Colon (tissue), 2 donors: ENCODE results near the gene C16orf92.

Experiments
- FAIRE-seq: peaks from 2 replicates; lab custom pipeline; 2012; peaks lifted over from hg19 to GRCh38; lab: Jason Lieb, UNC
- donor health status: control.
- donor health status: control.

Gene C16orf92

GRCh38 chr16:30060836-30061554 lies 38.0 kb downstream of the C16orf92 start:
- FAIRE-seq: no peak

DNA sequence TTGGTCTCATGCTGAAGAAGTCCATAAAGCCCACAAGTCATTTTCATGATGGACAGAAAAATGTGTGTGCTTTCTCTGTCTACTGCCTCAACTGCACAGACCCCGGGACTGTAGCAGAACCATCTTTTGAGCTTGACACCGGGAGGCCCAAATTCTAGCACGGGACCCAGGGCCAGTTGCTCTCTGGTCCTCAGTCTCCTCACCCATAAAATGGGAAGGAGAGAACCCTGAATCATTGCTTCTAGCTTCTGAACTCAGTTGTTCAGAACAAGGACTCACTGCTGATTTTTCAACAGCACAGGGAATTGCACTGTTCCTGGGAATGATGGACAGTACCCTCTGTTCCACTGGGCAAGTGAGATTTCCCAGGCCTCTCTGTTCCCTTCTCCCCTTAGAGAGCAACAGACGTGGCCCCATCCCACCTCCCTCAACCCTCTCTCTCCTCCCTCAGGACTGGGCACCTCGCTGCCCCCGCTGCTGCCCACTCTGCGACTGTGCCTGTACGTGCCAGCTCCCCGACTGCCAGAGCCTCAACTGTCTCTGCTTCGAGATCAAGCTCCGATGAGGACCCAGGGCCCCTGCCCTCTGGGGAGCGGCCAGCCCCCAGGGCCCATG lies 40.4 kb downstream of the C16orf92 start:
- FAIRE-seq: no peak

DNA sequence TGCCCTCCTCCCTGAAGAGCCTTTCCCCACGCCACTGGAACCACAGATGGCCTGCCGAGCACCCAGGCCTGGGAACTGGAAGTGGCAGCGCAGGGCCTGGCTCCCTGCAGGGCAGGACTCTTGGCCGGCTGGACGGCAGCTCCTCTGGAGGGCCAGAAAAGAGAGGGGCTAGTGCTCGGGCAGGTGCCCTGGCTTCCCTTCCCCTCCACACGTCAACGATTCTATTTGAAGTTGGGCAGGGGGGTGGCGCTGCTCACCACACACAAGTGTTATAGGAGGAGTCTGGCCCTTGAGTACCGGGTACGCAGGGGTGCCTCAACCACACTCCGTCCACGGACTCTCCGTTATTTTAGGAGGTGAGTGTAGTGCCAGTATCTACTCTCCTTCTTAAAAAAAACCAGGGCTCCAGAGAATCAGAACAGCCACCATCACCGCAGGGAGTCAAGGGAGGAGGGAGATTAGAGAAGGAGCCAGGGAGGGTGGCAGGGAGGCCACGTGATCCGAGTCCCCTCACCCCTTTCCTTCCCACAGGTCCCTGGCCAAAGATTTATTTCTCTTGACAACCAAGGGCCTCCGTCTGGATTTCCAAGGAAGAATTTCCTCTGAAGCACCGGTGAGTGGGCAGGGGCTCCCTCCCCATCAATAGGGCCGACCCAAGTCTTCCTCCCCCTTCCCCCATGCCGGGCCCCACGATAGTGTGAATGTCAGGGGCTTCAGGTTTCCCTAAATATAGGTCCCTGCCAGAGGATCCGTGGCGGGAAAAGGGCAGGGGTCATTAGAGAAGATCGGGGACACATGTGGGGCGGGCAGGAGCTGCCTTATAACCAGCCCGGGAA lies 41.1 kb downstream of the C16orf92 start:
- FAIRE-seq: no peak

GRCh38 chr16:30064729-30065101 lies 41.7 kb downstream of the C16orf92 start:
- no peak for FAIRE-seq

DNA sequence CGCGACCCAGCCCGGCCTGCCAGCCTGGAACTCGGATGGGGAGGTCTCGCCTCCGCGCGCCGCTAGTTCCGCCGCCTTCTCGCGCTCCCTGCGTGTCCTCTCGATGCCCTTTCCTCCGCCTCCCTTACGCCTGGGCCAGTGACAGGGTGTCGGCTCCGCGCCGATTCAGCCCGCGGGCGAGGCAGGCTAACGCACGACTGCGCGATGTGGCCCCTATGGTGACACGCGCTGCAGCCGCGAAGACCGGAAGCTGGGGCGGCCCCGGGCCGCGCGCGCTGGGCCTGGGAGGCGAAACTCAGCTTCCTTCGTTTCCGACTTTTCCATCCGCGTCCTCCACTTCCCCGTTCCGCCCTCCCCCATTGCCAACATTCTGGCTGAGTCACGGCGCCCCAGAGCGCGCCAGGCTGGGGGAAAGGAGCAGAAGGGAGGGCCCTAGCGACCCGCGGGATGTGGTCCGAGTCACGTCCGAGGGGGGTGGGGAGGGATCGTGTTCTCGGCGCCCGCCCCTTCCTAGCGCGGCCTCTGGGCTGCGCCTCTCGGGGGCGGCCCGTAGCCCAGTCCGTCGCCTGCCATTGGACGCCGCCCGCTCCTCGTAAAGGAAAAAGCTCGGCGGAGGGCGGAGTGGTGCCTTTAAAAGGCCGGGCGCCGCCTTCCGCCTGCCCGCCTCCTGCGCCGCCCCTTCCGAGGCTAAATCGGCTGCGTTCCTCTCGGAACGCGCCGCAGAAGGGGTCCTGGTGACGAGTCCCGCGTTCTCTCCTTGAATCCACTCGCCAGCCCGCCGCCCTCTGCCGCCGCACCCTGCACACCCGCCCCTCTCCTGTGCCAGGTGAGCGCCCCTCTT lies 42.3 kb downstream of the C16orf92 start, which contains the start of gene ALDOA:
TSS of gene ALDOA (plus strand) at position 659 of the 841 bp plus-strand sequence. CDS start 1,138 bp downstream, outside the sequence.
- FAIRE-seq: no peak

- FAIRE-seq: no peak
These were observed 43.2 kb downstream of the C16orf92 start for GRCh38 chr16:30065943-30066760.

DNA sequence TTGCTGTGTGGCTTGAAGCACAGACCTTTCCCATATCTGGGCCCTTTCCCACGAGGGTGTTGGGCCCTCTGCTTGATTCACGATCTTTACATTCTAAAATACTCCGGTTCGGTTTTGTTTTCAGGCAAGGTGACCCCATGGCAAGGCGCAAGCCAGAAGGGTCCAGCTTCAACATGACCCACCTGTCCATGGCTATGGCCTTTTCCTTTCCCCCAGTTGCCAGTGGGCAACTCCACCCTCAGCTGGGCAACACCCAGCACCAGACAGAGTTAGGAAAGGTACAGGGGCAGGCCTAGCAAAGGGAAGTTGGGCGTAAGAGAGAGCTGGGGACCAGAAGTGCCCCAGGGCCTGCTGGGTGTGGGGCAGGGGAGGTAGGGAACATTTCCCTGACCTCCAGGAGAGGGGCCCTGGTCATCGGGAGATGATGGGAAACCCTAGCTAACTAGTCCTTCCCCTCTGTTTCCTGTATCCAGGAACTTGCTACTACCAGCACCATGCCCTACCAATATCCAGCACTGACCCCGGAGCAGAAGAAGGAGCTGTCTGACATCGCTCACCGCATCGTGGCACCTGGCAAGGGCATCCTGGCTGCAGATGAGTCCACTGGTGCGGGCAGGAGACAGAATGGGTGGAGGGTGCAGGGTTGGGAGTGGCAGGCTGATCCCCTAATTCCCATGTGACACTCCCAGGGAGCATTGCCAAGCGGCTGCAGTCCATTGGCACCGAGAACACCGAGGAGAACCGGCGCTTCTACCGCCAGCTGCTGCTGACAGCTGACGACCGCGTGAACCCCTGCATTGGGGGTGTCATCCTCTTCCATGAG lies 44.0 kb downstream of the C16orf92 start:
- FAIRE-seq: no peak

GRCh38 chr16:30067584-30067916 lies 44.6 kb downstream of the C16orf92 start:
- no peak for FAIRE-seq

DNA sequence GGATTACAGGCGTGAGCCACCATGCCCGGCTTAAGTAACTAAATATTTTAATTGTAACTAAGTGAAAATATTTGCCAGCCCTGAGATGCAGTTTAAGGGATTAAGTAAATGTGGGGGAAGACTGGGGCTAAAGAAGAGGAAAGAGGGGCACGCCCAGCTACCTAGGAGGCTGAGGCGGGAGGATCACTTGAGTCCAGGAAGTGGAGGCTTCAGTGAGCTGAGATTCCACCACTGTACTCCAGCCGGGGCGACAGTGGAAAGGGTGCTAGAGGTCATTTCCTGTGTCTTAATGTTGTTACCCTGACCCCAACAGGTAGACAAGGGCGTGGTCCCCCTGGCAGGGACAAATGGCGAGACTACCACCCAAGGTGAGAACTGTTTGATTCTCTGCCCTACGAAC lies 45.3 kb downstream of the C16orf92 start:
- FAIRE-seq: no peak

- no peak for FAIRE-seq
These were observed 46.0 kb downstream of the C16orf92 start for GRCh38 chr16:30068750-30069610.

GRCh38 chr16:30069611-30070462 lies 46.8 kb downstream of the C16orf92 start:
- no peak for FAIRE-seq

DNA sequence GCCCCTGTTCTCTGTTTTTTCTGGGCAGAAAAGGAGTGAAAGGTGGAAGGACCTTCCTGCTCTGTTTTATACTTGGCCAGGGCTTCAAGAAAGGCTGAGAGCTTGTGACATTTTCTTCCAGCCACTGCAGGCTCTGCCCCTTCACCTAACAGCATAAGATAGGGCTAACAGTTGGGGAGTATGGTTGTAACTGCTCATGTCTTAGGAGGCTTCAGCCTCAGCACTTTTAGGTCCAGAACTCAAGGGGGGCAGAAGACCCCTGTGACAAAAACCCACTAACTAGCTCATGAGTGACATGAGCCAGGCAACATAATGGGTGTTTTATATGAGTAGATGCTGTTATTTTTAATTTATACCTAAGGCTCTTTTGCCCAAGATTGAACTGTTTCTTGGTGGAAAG lies 47.5 kb downstream of the C16orf92 start:
- FAIRE-seq: no peak
